GM12878 (cell line): ENCODE data around the gene GRIFIN. TPM values are rescaled to one million over a fixed set of nuclear protein-coding genes. Genes with fewer than 3 reads are reported as not detected.

Experiments used
- ATAC-seq: fragments of 200-7000 bp; cut with Tn5 transposase; 3 replicates; pipeline ENCODE4 v1.9.1; 2020; ENCODE audit warnings: mild to moderate bottlenecking, moderate library complexity
- BruUV-seq: library from RNA; stranded (reverse); fragments of 400-500 nt; replicated peaks from 2 replicates; lab custom pipeline; 2021; lab: Mats Ljungman, UMichigan
- CTCF ChIA-PET: fragments of 300-600 bp; sonication (Branson Sonifier 250); formaldehyde crosslinking; extraction: SDS; loops from one replicate; lab custom pipeline; 2021; ENCODE audit warnings: inconsistent platforms; lab: Yijun Ruan, JAX
- POLR2A ChIA-PET: fragments of 350-600 bp; formaldehyde crosslinking; extraction: SDS; loops from one replicate; lab custom pipeline; 2021; ENCODE audit warnings: inconsistent platforms; lab: Charles Lee
- RAD21 ChIA-PET: fragments of 300-600 bp; sonication (Branson Sonifier 250); formaldehyde crosslinking; loops from one replicate; lab custom pipeline; 2023; ENCODE audit warnings: antibody characterized with exemption; ENCODE audit not compliant: unreplicated experiment; lab: Charles Lee
- SMC1A ChIA-PET: fragments of 300-600 bp; sonication (Branson Sonifier 250); formaldehyde crosslinking; loops from one replicate; lab custom pipeline; 2023; ENCODE audit not compliant: unreplicated experiment, uncharacterized antibody; lab: Charles Lee
- DNase-seq: peaks from one replicate; pipeline ENCODE4 v3.0.0-alpha.2; 2011; ENCODE audit warnings: low read depth, low spot score
- FAIRE-seq: peaks from 3 replicates; lab custom pipeline; 2011; peaks lifted over from hg19 to GRCh38; lab: Jason Lieb, UNC
- H2AFZ ChIP-seq: 2 replicates; pipeline ENCODE4 v1.6.0; 2011; ENCODE audit warnings: low read depth, low read length, control low read depth; ENCODE audit not compliant: control insufficient read depth
- H3K27ac ChIP-seq: 2 replicates; pipeline ENCODE4 v1.5.1; 2011; ENCODE audit warnings: control low read depth; ENCODE audit not compliant: control insufficient read depth, insufficient read depth
- H3K27me3 ChIP-seq, 2 experiments: replicated peaks in 1 of 2; 2 replicates each; pipeline versions ENCODE4 v1.6.0 to v1.6.1; 2011; ENCODE audit warnings: low read length in 1 of 2; ENCODE audit not compliant: control insufficient read depth in 2 of 2, insufficient read depth in 2 of 2
- H3K36me3 ChIP-seq, 2 experiments: 2 replicates each; pipeline ENCODE4 v1.5.1; 2011; ENCODE audit warnings: low read length in 1 of 2; ENCODE audit not compliant: control insufficient read depth in 2 of 2, insufficient read depth in 2 of 2
- H3K4me1 ChIP-seq: 2 replicates; pipeline ENCODE4 v1.6.1; 2011; ENCODE audit warnings: mild to moderate bottlenecking, low read length, moderate library complexity, mixed read lengths; ENCODE audit not compliant: control insufficient read depth, insufficient read depth
- H3K4me2 ChIP-seq: 2 replicates; pipeline ENCODE4 v1.6.0; 2011; ENCODE audit warnings: control low read depth; ENCODE audit not compliant: control insufficient read depth, insufficient read depth
- H3K4me3 ChIP-seq: fragments of 200-600 bp; sonication (generic); 2 replicates; pipeline ENCODE4 v1.5.1; 2016
- H3K79me2 ChIP-seq: 2 replicates; pipeline ENCODE4 v1.6.0; 2011; ENCODE audit warnings: low read length; ENCODE audit not compliant: control insufficient read depth, insufficient read depth
- H3K9ac ChIP-seq: 2 replicates; pipeline ENCODE4 v1.8.0; 2011; ENCODE audit warnings: low read length, control low read depth, mixed read lengths; ENCODE audit not compliant: control insufficient read depth, insufficient read depth
- H3K9me3 ChIP-seq: replicated peaks from 3 replicates; pipeline ENCODE4 v1.5.1; 2011; ENCODE audit warnings: mild to moderate bottlenecking, low read length; ENCODE audit not compliant: control insufficient read depth, insufficient read depth
- H4K20me1 ChIP-seq: 2 replicates; pipeline ENCODE4 v1.6.0; 2011; ENCODE audit not compliant: control insufficient read depth, insufficient read depth
- BHLHE40 ChIP-seq, 2 experiments: fragments of 450-650 bp in 1 of 2; IDR thresholded peaks; 2 replicates each; pipeline ENCODE4 v1.6.1; 2011 to 2017; ENCODE audit warnings: low read depth in 2 of 2, borderline replicate concordance in 1 of 2, improper control_type of control experiment in 1 of 2, low read length in 1 of 2, mild to moderate bottlenecking in 1 of 2
- IRF3 ChIP-seq: fragments of 450-650 bp; IDR thresholded peaks from 2 replicates; pipeline ENCODE4 v1.6.1; 2014; ENCODE audit warnings: mild to moderate bottlenecking
- MEF2B ChIP-seq: fragments of 450-650 bp; IDR thresholded peaks from 2 replicates; pipeline ENCODE4 v1.6.1; 2018; ENCODE audit warnings: mild to moderate bottlenecking, moderate library complexity; ENCODE audit not compliant: partially characterized antibody, poor library complexity, severe bottlenecking
- NBN ChIP-seq: fragments of 450-650 bp; IDR thresholded peaks from 2 replicates; pipeline ENCODE4 v1.6.1; 2016
- TAF1 ChIP-seq: IDR thresholded peaks from 2 replicates; pipeline ENCODE4 v1.6.1; 2011; ENCODE audit warnings: mild to moderate bottlenecking, low read depth, low read length, borderline replicate concordance
- ZBED1 ChIP-seq: IDR thresholded peaks from 2 replicates; pipeline ENCODE4 v1.6.1; 2016; ENCODE audit warnings: borderline replicate concordance
- WGBS: methylation state at CpG from one replicate; pipeline ENCODE4 v1.1.6; 2016; ENCODE audit warnings: low lambda C conversion rate; ENCODE audit not compliant: insufficient replicate concordance, insufficient coverage; ENCODE audit errors: missing lambda C conversion rate; 5-methylcytosine and 5-hydroxymethylcytosine counted together
- in situ Hi-C: fragments of 300-500 bp; cut with MboI; formaldehyde crosslinking; loops from 9 replicates; pipeline ENCODE4 v1.14.3; 2018; ENCODE audit warnings: mixed read lengths
- intact Hi-C: fragments of 100-400 bp; cut with micrococcal nuclease; formaldehyde crosslinking; loops from one replicate; pipeline ENCODE4 v1.14.2; 2022; ENCODE audit not compliant: unreplicated experiment
- polyA plus RNA-seq, 11 experiments: library from polyadenylated mRNA; depleted of rRNA in 4 of 11; unstranded in 6 of 11; stranded (reverse) in 5 of 11; fragments of >200 nt; fragmentation: Nextera tagmentation in 4 of 11; fragmentation: Illumina TruSeq in 1 of 11; extraction: Ambion mirVana in 4 of 11; extraction: Trizol in 1 of 11; gene quantifications; 1 replicate in 1 of 11; 2 replicates in 10 of 11; pipeline versions ENCODE4 v1.2.1 to v1.2.3, GENCODE V29; 2011 to 2016; ENCODE audit warnings: inconsistent platforms in 2 of 11, missing spikeins in 2 of 11, low read depth in 1 of 11
- total RNA-seq, 4 experiments: library from RNA; depleted of rRNA in 3 of 4; stranded (reverse); fragments of >200 nt in 3 of 4; fragmentation: Illumina TruSeq in 1 of 4; extraction: Trizol in 1 of 4; gene quantifications; 2 replicates each; pipeline versions ENCODE4 v1.2.1 to v1.2.3, GENCODE V29; 2013 to 2021
- TF ChIP-seq, protein P1 (sequence below): fragments of 450-650 bp; conservative IDR thresholded peaks from 2 replicates; pipeline ENCODE4 v1.6.1; 2017; ENCODE audit warnings: mild to moderate bottlenecking, moderate library complexity

GRIFIN gene
- total and polyA plus RNA-seq, 10 of the 15 experiments (the other 5 are each of a cell fraction or from before 2014, with no cell fraction given): not detected

- Histone ChIP-seq H2AFZ (peak overlapping the region; percentile 80), H3K4me1 (peaks cover 21% of the 10 kb centered on the region), H3K27ac (no peak overlapping the region), H3K36me3 (no peaks in the 10 kb centered on the region), H3K4me2 (peak overlapping the region; percentile 94), H4K20me1 (no peaks in the 10 kb centered on the region), H3K79me2 (no peaks in the 10 kb centered on the region), H3K4me3 (peak overlapping the region; percentile 58; the same call in 1 of the 2 replicates), H3K9me3 (no peaks in the 10 kb centered on the region), H3K27me3 (peaks cover 0 to 11% of the 10 kb centered on the region in 2 experiments; a peak in 3 of 4 replicates), H3K9ac (no peak overlapping the region; the same call in 1 of the 2 replicates)
- RAD21 ChIA-PET: no interaction called here
- SMC1A ChIA-PET: no interaction called here
- intact Hi-C loops: no loop called here
- BruUV-seq: no TSS peak
- FAIRE-seq (no peak), DNase-seq (no peak), ATAC-seq (no peak)
- in situ Hi-C loops: no loop called here
- POLR2A ChIA-PET: no interaction called here
- TF ChIP-seq ZBED1 (no peak), MEF2B (peak; percentile 11), IRF3 (no peak), BHLHE40 (IDR thresholded peaks at IDR 0.05; ENCODE audit: borderline replicate concordance in 1 of 2, low read depth in 2 of 2, low read length in 1 of 2) (peak in 1 of 2 experiments; percentile 37; a peak in 1 of 4 replicates), TAF1 (no peak), NBN (0 out of 2 replicates have a peak, but pooled peaks have one; percentile 20)
- TF ChIP-seq, protein P1, sequence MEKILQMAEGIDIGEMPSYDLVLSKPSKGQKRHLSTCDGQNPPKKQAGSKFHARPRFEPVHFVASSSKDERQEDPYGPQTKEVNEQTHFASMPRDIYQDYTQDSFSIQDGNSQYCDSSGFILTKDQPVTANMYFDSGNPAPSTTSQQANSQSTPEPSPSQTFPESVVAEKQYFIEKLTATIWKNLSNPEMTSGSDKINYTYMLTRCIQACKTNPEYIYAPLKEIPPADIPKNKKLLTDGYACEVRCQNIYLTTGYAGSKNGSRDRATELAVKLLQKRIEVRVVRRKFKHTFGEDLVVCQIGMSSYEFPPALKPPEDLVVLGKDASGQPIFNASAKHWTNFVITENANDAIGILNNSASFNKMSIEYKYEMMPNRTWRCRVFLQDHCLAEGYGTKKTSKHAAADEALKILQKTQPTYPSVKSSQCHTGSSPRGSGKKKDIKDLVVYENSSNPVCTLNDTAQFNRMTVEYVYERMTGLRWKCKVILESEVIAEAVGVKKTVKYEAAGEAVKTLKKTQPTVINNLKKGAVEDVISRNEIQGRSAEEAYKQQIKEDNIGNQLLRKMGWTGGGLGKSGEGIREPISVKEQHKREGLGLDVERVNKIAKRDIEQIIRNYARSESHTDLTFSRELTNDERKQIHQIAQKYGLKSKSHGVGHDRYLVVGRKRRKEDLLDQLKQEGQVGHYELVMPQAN: no peak
- 15% methylated on average over 19 of the region's 41 CpGs for WGBS
- CTCF ChIA-PET: no interaction called here
Observed at GRCh38 chr7:2518737-2519118, 42.5 kb upstream of the GRIFIN start.
